ENCODE data around the gene KRTAP5-7. TPM values are rescaled to one million over a fixed set of nuclear protein-coding genes. Genes with fewer than 3 reads are reported as not detected.
"Not testable (repeated sequence)": the region's sequence is repeated elsewhere in the genome, so short reads cannot be mapped to it uniquely, and the experiment has no call there.

KRTAP5-7 gene
- total RNA-seq, 1 donor from 2014 or later, result 0.58 TPM

DNA sequence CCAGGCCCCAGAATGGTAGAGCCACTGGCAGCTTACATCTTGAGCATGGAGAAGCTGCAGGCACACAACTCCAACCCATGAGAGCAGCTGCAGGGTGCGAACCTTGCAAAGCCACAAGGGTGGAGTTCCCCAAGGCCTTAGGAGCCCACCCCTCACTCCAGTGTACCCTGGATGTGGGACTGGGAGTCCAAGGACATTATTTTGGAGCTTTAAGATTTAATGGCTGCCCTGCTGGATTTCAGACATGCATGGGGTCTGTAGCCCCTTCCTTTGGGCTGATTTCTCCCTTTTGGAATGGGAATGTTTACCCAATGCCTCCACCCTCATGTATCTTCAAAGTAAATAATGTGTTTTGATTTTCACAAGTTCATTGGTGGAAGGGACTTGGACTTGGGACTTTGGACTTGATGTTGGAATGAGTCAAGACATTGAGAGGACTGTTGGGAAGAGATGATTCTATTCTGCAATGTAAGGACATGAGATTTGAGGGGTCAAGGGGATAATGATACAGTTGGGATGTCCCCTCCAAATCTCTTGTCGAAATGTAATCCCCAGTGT lies 1.1 kb upstream of the KRTAP5-7 start:
- no peak for ATAC-seq
- intact Hi-C loops (cut with DNase I), result no loop called here
- DNase-seq (ENCODE audit: low spot score), result peak; percentile 4

DNA sequence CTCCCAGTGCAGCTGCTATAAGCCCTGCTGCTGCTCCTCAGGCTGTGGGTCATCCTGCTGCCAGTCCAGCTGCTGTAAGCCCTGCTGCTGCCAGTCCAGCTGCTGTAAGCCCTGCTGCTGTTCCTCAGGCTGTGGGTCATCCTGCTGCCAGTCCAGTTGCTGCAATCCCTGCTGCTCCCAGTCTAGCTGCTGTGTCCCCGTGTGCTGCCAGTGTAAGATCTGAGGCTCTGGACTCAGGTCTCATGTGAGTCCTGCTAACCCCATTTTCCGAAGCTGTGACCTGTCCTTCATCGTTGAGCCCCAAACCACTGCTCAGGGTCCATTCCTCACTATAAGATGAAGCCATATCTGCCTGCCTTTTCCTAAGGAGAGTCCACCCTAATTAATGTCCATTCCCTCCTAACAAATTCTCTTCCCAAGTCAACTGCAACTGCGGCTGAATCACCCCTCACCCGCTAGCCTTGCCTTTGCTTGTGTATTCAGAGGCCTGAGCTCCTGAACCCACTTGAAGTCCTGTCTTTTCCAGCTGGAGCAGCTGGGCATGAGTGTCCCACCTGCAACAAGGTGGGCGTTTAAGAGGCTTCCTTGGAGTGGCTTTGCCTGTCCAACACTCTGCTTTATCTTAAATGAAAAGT lies 626 bp downstream of the KRTAP5-7 start:
- intact Hi-C loops (cut with DNase I), result no loop called here
- ATAC-seq, result no peak
- DNase-seq (ENCODE audit: low spot score), result peak; percentile 33

DNA sequence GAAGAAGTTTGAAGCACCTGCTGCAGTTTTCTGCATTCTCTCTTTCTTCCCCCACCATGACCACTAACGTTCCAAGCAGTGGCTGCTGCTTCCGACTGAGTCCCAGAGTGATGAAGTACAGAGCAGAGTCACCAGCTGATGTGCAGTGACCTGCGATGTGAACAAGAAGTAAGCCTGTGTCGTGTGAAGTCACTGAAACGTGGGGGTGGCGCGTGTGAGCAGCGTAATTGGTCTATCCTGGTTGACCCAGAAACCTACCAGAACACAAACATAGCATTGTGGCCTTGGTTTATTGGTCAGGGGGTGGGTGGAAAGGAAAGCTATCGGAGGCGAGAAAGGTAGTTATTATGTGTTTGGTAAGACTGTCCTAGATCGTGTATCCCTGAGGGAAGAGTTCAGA lies 3.5 kb downstream of the KRTAP5-7 start:
- no peak for ATAC-seq
- intact Hi-C loops (cut with DNase I), result no loop called here
- no peak for DNase-seq (ENCODE audit: low spot score)

DNA sequence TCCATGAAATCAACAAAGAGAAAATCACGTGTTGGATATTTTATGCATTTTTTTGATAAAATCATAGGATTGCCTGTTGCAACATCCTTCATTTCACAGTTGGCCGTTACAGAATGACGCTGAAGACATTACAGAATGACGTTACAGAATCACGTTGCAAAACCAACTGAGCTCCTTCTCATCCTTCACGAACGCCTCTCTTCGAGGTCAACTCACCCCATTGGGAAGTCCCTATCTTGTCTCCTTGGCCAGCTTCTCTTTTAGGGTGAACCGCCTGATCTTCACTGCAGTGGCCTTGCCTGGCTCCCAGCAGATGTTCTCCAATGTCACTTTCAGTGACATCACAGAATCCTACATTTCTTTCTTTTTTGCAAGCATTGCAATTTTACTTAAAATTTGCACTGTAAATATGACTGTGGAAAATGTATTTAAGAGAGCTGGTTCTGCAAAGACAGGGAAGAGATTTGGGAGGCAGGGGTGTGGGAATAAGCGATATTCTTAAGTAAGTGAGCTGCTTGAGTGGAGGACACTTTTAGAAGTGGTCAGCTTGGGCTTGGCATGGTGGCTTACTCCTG lies 5.1 kb downstream of the KRTAP5-7 start:
- no peak for ATAC-seq
- intact Hi-C loops (cut with DNase I), result no loop called here

DNA sequence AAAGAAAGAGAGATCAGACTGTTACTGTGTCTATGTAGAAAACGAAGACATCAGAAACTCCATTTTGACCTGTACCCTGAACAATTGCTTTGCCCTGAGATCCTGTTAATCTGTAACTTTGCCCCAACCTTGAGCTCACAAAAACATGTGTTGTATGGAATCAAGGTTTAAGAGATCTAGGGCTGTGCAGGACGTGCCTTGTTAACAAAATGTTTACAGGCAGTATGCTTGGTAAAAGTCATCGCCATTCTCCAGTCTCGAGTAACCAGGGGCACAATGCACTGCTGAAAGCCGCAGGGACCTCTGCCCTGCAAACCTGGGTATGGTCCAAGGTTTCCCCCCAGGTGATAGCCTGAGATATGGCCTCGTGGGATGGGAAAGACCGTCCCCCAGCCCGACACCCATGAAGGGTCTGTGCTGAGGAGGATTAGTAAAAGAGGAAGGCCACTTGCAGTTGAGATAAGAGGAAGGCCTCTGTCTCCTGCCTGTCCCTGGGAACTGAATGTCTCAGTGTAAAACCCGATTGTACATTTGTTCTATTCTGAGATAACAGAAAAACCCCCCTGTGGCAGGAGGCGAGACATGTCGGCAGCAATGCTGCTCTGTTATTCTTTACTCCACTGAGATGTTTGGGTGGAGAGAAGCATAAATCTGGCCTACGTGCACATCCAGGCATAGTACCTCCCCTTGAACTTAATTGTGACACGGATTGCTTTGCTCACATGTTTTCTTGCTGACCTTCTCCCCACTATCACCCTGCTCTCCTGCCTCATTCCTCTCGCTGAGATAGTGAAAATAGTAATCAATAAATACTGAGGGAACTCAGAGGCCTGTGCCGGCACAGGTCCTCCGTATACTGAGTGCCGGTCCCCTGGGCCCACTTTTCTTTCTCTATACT lies 7.9 kb downstream of the KRTAP5-7 start:
- DNase-seq (ENCODE audit: low spot score); ATAC-seq; intact Hi-C loops (cut with DNase I): not testable (repeated sequence)

More for the DNA sequence above, 5.1 kb downstream of the KRTAP5-7 start:
- peak; percentile 6 for DNase-seq (ENCODE audit: low spot score)

DNA sequence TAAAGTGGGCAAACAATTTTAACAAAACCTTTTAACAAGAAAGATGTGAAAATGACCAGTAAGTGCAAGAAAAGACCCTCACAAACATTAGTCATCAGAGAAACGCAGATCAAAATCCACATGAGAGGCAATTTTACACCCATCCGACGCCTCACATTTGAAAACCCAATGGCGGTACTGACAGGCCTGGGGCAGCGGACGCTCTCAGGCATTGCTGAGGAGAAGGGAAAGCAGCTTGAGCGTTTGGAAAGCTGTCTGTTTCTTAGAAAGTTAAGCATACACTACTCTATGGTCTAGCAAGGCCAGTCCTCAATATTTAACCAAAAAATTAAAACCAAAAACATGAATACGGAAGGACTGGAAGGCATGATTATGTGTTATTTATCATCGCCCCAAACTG lies 8.8 kb downstream of the KRTAP5-7 start:
- intact Hi-C loops (cut with DNase I), result no loop called here
- ATAC-seq, result no peak
- DNase-seq (ENCODE audit: low spot score), result no peak

DNA sequence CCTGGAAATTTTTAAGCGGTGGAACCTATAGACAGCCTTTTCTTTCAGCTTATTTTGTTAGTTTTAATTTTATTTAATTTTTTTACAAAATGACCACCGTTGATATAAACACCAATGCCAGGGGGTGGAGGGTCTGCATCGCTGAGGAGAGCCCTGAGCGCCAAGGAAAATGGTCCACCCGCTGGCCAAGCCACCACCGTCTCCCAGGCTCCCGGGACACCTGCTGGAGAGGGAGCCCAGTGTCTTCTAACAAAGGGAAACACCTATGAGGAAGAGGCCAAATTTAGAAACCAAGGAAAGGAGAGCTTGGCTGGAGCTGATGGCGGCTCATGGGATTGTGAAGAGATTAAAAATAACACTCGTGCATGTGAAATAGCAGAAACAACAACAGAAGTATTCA lies 10.5 kb downstream of the KRTAP5-7 start:
- intact Hi-C loops (cut with DNase I), result no loop called here
- no peak for ATAC-seq

DNA sequence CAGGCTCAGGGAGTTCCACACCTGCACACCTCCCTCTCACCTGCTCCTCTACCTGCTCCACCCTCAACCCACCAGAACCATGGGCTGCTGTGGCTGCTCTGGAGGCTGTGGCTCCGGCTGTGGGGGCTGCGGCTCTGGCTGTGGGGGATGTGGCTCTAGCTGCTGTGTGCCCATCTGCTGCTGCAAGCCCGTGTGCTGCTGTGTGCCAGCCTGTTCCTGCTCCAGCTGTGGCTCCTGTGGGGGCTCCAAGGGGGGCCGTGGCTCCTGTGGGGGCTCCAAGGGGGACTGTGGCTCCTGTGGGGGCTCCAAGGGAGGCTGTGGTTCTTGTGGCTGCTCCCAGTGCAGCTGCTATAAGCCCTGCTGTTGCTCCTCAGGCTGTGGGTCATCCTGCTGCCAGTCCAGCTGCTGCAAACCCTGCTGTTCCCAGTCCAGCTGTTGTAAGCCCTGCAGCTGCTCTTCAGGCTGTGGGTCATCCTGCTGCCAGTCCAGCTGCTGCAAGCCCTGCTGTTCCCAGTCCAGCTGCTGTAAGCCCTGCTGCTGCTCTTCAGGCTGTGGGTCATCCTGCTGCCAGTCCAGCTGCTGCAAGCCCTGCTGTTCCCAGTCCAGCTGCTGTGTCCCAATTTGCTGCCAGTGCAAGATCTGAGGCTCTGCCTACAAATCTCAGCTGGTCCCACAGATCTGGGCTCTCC lies 11.1 kb downstream of the KRTAP5-7 start, which contains the start of gene KRTAP5-8:
Gene KRTAP5-8, plus strand, starts transcription at position 49 of the 689 bp plus-strand sequence. Its CDS starts 31 bp downstream, at position 80.
- ATAC-seq; intact Hi-C loops (cut with DNase I); DNase-seq (ENCODE audit: low spot score): not testable (repeated sequence)

More for the DNA sequence above, 10.5 kb downstream of the KRTAP5-7 start:
- no peak for DNase-seq (ENCODE audit: low spot score)

DNA sequence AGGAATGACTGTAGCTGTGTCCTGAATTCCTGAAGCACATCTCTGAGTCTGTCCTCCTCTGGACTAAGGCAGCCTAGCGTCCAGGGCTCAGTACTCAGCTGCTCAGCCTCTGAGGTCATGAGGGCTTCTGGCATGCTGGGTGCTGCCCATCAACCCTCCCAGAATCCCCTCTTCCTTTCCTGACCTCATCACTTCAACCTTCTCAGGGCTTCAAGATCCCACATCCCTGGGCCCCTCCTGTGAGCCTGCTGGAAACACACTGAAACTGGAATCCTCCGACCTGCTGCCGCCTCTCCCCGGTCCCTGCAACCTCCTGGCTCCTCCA lies 11.6 kb downstream of the KRTAP5-7 start:
- intact Hi-C loops (cut with DNase I), result no loop called here
- no peak for ATAC-seq
- DNase-seq (ENCODE audit: low spot score), result no peak

DNA sequence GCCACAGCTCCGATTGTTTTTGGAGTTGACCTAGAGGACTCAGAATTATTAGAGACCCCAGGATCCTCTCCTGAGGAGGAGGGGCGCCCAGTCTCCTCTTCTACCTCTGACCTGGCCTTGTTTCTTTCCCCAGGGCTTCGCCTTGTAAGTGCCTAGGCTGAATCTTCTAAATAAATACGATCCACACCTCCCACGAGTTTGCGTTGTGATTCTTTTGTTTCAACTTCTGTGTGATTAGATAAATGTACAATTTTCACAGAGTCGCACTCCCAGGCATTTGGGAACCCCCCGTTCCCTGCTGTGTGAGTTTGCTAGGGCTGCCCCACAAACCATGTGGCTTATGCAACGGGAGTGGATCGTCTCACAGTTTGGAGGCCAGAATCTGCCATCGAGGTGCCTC lies 11.9 kb downstream of the KRTAP5-7 start:
- DNase-seq (ENCODE audit: low spot score), result no peak
- no peak for ATAC-seq
- intact Hi-C loops (cut with DNase I), result no loop called here

DNA sequence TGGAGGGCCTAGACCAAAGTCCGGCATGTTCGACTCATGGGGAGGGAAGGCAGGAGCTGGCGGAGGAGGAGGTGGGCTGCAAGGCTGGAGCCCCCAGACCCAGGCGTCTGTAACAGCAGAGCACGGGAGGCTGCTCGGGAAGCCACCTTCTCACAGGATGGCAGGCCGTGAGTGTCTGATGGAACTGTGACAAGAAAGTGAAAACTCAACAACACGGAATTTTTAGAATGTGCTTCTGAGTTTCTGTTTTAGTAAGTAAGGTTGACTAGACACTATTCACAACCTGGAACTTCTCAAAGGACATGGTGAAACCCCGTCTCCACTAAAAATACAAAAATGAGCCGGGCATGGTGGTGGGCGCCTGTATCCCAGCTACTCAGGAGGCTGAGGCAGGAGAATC lies 12.9 kb downstream of the KRTAP5-7 start:
- ATAC-seq; DNase-seq (ENCODE audit: low spot score); intact Hi-C loops (cut with DNase I): not testable (repeated sequence)

DNA sequence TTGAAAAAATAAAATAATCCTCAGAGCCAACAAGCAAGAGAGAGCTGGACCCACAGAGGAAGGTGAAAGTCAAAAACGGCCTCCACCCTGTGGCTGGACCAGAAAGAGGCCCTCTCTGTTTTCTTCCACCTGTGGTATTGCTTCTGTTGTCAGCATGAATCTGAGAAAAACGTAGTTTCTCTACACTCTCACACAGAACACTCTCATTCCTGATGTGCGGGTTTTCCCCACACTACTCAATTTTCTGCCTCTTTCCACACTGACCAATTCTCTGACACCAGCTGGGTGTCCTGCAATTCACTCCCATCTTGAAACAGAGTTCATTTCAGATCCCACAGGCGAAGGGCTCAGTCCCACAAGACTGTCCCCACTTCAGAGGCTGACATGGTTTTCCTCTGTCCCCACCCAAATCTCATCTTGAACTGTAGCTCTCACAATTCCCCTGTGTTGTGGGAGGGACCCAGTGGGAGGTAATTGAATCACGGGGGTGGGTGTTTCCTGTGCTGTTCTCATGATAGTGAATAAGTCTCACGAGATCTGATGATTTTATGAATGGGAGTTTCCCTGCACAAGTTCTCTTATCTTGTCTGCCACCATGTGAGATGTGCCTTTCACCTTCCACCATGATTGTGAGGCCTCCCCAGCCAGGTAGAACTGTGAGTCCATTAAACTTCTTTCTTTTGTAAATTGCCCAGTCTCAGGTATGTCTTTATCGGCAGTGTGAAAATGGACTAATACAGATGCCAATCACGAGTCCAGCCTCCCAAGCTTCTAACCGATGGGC lies 13.6 kb downstream of the KRTAP5-7 start:
- ATAC-seq; intact Hi-C loops (cut with DNase I); DNase-seq (ENCODE audit: low spot score): not testable (repeated sequence)

DNA sequence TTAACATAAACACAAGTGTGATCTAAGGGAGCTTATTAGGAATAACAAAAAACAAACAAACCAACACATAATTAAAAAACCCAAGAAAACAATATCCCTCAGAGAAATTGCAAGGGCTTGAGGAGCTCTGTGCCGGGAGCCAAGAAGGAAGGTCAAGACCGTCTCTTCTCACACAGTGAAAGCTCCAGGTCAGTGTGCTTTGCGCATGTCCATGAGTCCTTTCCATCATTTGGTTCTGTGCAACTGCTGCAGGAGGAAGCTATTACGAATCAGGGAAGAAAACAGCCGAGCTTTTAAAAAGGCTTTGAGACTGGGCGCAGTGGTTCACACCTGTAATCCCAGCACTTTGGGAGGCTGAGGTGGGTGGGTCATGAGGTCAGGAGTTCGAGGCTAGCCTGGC lies 15.3 kb downstream of the KRTAP5-7 start:
- intact Hi-C loops (cut with DNase I), result no loop called here
- DNase-seq (ENCODE audit: low spot score) (no peak), ATAC-seq (no peak)

DNA sequence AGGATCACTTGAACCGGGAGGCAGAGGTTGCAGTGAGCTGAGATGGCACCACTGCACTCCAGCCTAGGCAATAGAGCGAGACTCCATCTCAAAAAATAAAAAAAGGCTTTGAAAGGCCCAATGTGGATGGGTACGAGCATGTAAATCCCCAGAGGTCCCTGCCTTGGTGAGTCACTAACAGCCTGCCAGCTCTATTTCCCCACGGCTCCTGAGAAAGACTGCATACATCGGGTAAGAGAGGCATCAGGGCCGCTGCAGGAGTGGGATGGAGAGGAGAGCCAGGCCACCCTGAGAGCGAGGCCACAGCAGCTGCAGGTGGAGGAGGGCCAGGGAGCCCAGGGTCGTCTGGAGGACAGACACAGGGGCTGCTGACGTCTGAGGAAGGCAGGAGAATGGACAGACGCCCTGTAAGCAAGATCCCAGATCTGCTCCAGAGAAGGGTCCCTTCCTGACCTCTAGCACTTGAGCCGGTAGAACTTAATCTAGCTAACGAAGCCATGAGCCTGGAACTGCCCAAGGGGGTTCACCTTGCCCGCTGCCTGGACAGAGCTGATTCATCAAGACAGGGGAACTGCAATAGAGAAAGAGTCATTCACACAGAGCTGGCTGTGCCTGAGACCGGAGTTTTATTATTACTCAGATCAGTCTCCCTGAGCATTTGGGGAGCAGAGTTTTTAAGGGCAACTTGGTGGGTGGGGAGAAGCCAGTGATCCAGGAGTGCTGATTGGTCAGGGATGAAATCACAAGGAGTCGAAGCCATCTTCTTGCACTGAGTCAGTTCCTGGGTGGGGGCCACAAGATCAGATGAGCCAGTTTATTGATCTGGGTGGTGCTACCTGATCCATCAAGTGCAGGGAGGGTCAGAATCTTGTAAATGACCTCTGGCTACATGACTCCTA lies 16.1 kb downstream of the KRTAP5-7 start:
- intact Hi-C loops (cut with DNase I), result no loop called here
- ATAC-seq (no peak), DNase-seq (ENCODE audit: low spot score) (no peak)

DNA sequence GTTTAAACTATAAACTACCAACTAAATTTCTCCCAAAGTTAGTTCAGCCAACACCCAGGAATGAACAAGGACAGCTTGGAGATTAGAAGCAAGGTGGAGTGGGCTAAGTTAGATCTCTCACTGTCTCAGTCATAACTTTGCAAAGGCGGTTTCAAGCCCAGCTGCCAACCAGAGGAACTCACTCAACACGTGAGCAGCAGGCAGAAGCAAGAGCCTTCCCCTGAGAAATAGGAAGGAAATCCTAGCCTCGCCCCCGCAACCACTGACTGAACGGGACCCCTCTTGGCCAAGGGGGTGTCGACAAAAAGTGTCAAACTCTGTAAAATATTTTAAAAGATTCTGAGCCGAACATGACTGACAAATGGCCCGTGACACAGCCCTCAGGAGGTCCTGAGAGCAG lies 16.8 kb downstream of the KRTAP5-7 start:
- intact Hi-C loops (cut with DNase I), result no loop called here

DNA sequence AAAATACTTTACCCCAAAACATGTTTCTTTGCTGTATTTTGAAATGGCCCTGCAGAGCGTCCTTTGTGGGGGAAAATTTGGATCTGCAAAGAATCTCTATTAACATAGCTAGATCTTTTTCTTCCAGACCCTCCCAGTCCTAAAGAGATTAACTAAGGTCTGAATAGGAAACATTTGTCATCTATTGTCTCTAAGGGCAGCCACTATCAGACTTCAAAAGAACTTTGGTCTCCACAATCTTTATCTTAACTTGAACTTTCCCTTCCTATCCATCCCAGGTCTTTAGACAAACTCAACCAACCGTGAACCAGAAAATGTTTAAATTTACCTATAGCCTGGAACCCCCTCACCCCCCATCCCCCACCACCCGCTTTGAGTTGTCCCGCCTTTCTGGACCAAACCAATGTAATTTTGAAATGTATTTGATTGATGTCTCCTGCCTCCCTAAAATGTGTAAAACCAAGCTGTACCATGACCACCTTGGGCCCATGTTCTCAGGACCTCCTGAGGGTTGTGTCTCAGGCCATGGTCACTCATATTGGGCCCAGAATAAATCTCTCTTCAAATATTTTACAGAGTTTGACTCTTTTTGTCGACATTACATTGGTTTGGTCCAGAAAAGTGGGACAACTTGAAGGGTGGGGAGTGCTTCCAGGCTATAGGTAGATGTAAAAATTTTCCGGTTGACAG lies 17.6 kb downstream of the KRTAP5-7 start:
- no peak for DNase-seq (ENCODE audit: low spot score)
- intact Hi-C loops (cut with DNase I), result no loop called here
- no peak for ATAC-seq

More for the DNA sequence above, 16.8 kb downstream of the KRTAP5-7 start:
- ATAC-seq (no peak), DNase-seq (ENCODE audit: low spot score) (no peak)
